Caco-2 (cell line): ENCODE results near the gene FAM221A. TPM values are rescaled to one million over a fixed set of nuclear protein-coding genes. Genes with fewer than 3 reads are reported as not detected.

Experiments used
- BruUV-seq: library from RNA; stranded (reverse); fragments of 400-500 nt; replicated peaks from 2 replicates; lab custom pipeline; 2021; lab: Mats Ljungman, UMichigan
- CTCF ChIA-PET: fragments of 300-600 bp; sonication (Branson Sonifier 250); formaldehyde crosslinking; loops from one replicate; lab custom pipeline; 2022; ENCODE audit warnings: antibody characterized with exemption; lab: Charles Lee
- POLR2A ChIA-PET: fragments of 300-600 bp; sonication (Branson Sonifier 250); formaldehyde crosslinking; loops from one replicate; lab custom pipeline; 2022; ENCODE audit warnings: antibody characterized with exemption; lab: Charles Lee
- DNase-seq, 2 experiments: peaks; one replicate each; pipeline versions ENCODE4 v3.0.0 to v3.0.0-alpha.2; 2020 to 2022
- H3K27me3 ChIP-seq: replicated peaks from 2 replicates; pipeline ENCODE4 v1.6.0; 2011; ENCODE audit warnings: low read length; ENCODE audit not compliant: control insufficient read depth, insufficient read depth
- H3K36me3 ChIP-seq: 2 replicates; pipeline ENCODE4 v1.5.1; 2011; ENCODE audit warnings: low read length; ENCODE audit not compliant: control insufficient read depth, insufficient read depth
- H3K4me1 ChIP-seq: fragments of 250-450 bp; sonication (Bioruptor Pico); 2 replicates; pipeline ENCODE4 v1.5.1; 2020; ENCODE audit warnings: mild to moderate bottlenecking
- H3K4me3 ChIP-seq: 2 replicates; pipeline ENCODE4 v1.5.1; 2011; ENCODE audit warnings: low read depth, mild to moderate bottlenecking, control low read depth, low read length
- H3K9me3 ChIP-seq: fragments of 250-450 bp; sonication (Bioruptor Pico); 2 replicates; pipeline ENCODE4 v1.5.1; 2020; ENCODE audit warnings: mild to moderate bottlenecking, moderate library complexity
- H3K27ac Mint-ChIP-seq: one replicate; pipeline ENCODE4 v1.8.0; 2022; ENCODE audit warnings: mixed read lengths; ENCODE audit not compliant: unreplicated experiment
- H3K27me3 Mint-ChIP-seq: one replicate; pipeline ENCODE4 v1.8.0; 2022; ENCODE audit warnings: mixed read lengths; ENCODE audit not compliant: insufficient read depth, unreplicated experiment
- H3K36me3 Mint-ChIP-seq: one replicate; pipeline ENCODE4 v1.8.0; 2022; ENCODE audit warnings: mild to moderate bottlenecking, mixed read lengths; ENCODE audit not compliant: insufficient read depth, unreplicated experiment
- H3K4me1 Mint-ChIP-seq: one replicate; pipeline ENCODE4 v1.8.0; 2022; ENCODE audit warnings: low read depth, mixed read lengths; ENCODE audit not compliant: unreplicated experiment
- H3K4me3 Mint-ChIP-seq: one replicate; pipeline ENCODE4 v1.8.0; 2022; ENCODE audit warnings: mild to moderate bottlenecking, moderate library complexity, mixed read lengths; ENCODE audit not compliant: unreplicated experiment
- H3K9me3 Mint-ChIP-seq: one replicate; pipeline ENCODE4 v1.8.0; 2022; ENCODE audit warnings: mixed read lengths; ENCODE audit not compliant: unreplicated experiment
- CTCF ChIP-seq, 2 experiments: fragments of 200-600 bp in 1 of 2; IDR thresholded peaks; 1 replicate in 1 of 2; 2 replicates in 1 of 2; pipeline versions ENCODE4 v1.5.1 to v1.8.0; 2011 to 2022; ENCODE audit warnings: antibody characterized with exemption in 1 of 2, control low read depth in 1 of 2, inconsistent platforms in 1 of 2, low read depth in 1 of 2, low read length in 1 of 2, mild to moderate bottlenecking in 1 of 2, moderate library complexity in 1 of 2; ENCODE audit not compliant: insufficient read depth in 1 of 2, severe bottlenecking in 1 of 2, unreplicated experiment in 1 of 2
- intact Hi-C: fragments of 100-400 bp; cut with micrococcal nuclease; formaldehyde crosslinking; loops from one replicate; pipeline ENCODE4 v1.10.0; 2022; ENCODE audit not compliant: unreplicated experiment
- total RNA-seq: library from RNA; stranded (reverse); gene quantifications from 2 replicates; pipeline ENCODE4 v1.2.3, GENCODE V29; 2022

The FAM221A gene
- total RNA-seq, 1 experiment from 2014 or later: 19.1 TPM

GRCh38 chr7:23743226-23743625, 63.2 kb downstream of the FAM221A start:
- no peak for DNase-seq
- no peak for TF ChIP-seq CTCF (IDR thresholded peaks at IDR 0.05; ENCODE audit: insufficient read depth in 1 of 2, low read depth in 1 of 2, low read length in 1 of 2, severe bottlenecking in 1 of 2, unreplicated experiment in 1 of 2)
- no peak overlapping the region for H3K27ac Mint-ChIP-seq
- H3K27me3 Mint-ChIP-seq: no peaks in the 10 kb centered on the region
- Histone ChIP-seq H3K4me3 (no peak overlapping the region), H3K9me3 (peaks cover 9% of the 10 kb centered on the region), H3K4me1 (no peaks in the 10 kb centered on the region), H3K27me3 (no peaks in the 10 kb centered on the region), H3K36me3 (no peaks in the 10 kb centered on the region)
- ChIA-PET POLR2A (no interaction called here), CTCF (no interaction called here)
- H3K36me3 Mint-ChIP-seq: peaks cover 23% of the 10 kb centered on the region
- intact Hi-C loops: no loop called here
- BruUV-seq: no TSS peak
- no peaks in the 10 kb centered on the region for H3K4me1 Mint-ChIP-seq
- peaks cover 29% of the 10 kb centered on the region for H3K9me3 Mint-ChIP-seq
- no peak overlapping the region for H3K4me3 Mint-ChIP-seq

GRCh38 chr7:23746629-23747028, 66.6 kb downstream of the FAM221A start:
- ChIA-PET POLR2A (no interaction called here), CTCF (no interaction called here)
- H3K4me3 ChIP-seq: no peak overlapping the region
- H3K4me1 ChIP-seq: no peaks in the 10 kb centered on the region
- intact Hi-C loops: no loop called here
- Mint-ChIP-seq H3K27ac (no peak overlapping the region), H3K36me3 (peaks cover 20% of the 10 kb centered on the region), H3K27me3 (no peaks in the 10 kb centered on the region), H3K4me3 (no peak overlapping the region), H3K4me1 (no peaks in the 10 kb centered on the region), H3K9me3 (peaks cover 29% of the 10 kb centered on the region)
- no peak for DNase-seq
- H3K36me3 ChIP-seq: no peaks in the 10 kb centered on the region
- no peaks in the 10 kb centered on the region for H3K27me3 ChIP-seq
- no TSS peak for BruUV-seq
- no peak for TF ChIP-seq CTCF (IDR thresholded peaks at IDR 0.05; ENCODE audit: insufficient read depth in 1 of 2, low read depth in 1 of 2, low read length in 1 of 2, severe bottlenecking in 1 of 2, unreplicated experiment in 1 of 2)
- peaks cover 9% of the 10 kb centered on the region for H3K9me3 ChIP-seq

- no peaks in the 10 kb centered on the region for H3K9me3 Mint-ChIP-seq
- Histone ChIP-seq H3K36me3 (no peaks in the 10 kb centered on the region; the same call in 1 of the 2 replicates), H3K4me3 (no peak overlapping the region), H3K9me3 (no peaks in the 10 kb centered on the region), H3K27me3 (no peaks in the 10 kb centered on the region), H3K4me1 (no peaks in the 10 kb centered on the region)
- no peak for DNase-seq
- ChIA-PET CTCF (no interaction called here), POLR2A (no interaction called here)
- H3K36me3 Mint-ChIP-seq: peaks cover 25% of the 10 kb centered on the region
- BruUV-seq: no TSS peak
- intact Hi-C loops: no loop called here
- no peak overlapping the region for H3K27ac Mint-ChIP-seq
- H3K27me3 Mint-ChIP-seq: no peaks in the 10 kb centered on the region
- no peak overlapping the region for H3K4me3 Mint-ChIP-seq
- peaks cover under 1% of the 10 kb centered on the region for H3K4me1 Mint-ChIP-seq
- no peak for TF ChIP-seq CTCF (IDR thresholded peaks at IDR 0.05; ENCODE audit: insufficient read depth in 1 of 2, low read depth in 1 of 2, low read length in 1 of 2, severe bottlenecking in 1 of 2, unreplicated experiment in 1 of 2)
These were observed 71.9 kb downstream of the FAM221A start for GRCh38 chr7:23751852-23752251.

Other genes starting within 250 kb of the FAM221A start
- 124 and 127 TPM in 2 replicates for gene IGF2BP3, start 209.7 kb upstream of the FAM221A start, total RNA-seq
- gene TRA2A, start 148.2 kb upstream of the FAM221A start, total RNA-seq: 123 and 132 TPM in 2 replicates
- 10.1 and 11.3 TPM in 2 replicates for gene CCDC126, start 82.8 kb upstream of the FAM221A start, total RNA-seq
- gene STK31, start 30.0 kb downstream of the FAM221A start, total RNA-seq: 37.0 and 38.9 TPM in 2 replicates